Endothelial cell of umbilical vein (primary cell): ENCODE results near the gene ZDHHC5. TPM values are rescaled to one million over a fixed set of nuclear protein-coding genes. Genes with fewer than 3 reads are reported as not detected.

Experiments used
- BruUV-seq: library from RNA; stranded (reverse); fragments of 400-500 nt; replicated peaks from 2 replicates; lab custom pipeline; 2021; lab: Mats Ljungman, UMichigan
- CTCF ChIA-PET: fragments of 300-600, 350-600 bp; sonication (Branson Sonifier 250); formaldehyde crosslinking; loops from one replicate; lab custom pipeline; 2021; ENCODE audit warnings: antibody characterized with exemption, inconsistent platforms; lab: Charles Lee
- POLR2A ChIA-PET: fragments of 300-600, 350-600 bp; sonication (Branson Sonifier 250); formaldehyde crosslinking; loops from one replicate; lab custom pipeline; 2021; ENCODE audit warnings: antibody characterized with exemption, inconsistent platforms; lab: Charles Lee
- DNase-seq: peaks from one replicate; pipeline ENCODE4 v3.0.0-alpha.2; 2011; ENCODE audit warnings: low read depth, low spot score
- FAIRE-seq: peaks from 2 replicates; lab custom pipeline; 2011; peaks lifted over from hg19 to GRCh38; lab: Jason Lieb, UNC
- H2AFZ ChIP-seq: 2 replicates; pipeline ENCODE4 v1.6.0; 2012; ENCODE audit warnings: low read depth, low read length, control low read depth, inconsistent platforms
- H3K27ac ChIP-seq: 2 replicates; pipeline ENCODE4 v1.5.1; 2011; ENCODE audit warnings: low read depth, mild to moderate bottlenecking, control low read depth, low read length, moderate library complexity; ENCODE audit not compliant: insufficient read depth
- H3K27me3 ChIP-seq, 2 experiments: 2 replicates each; pipeline versions ENCODE4 v1.6.0 to v1.6.1; 2011; ENCODE audit warnings: low read length in 2 of 2, mixed read lengths in 1 of 2; ENCODE audit not compliant: control insufficient read depth in 2 of 2, insufficient read depth in 2 of 2
- H3K36me3 ChIP-seq, 2 experiments: 2 replicates in 1 of 2; 3 replicates in 1 of 2; pipeline ENCODE4 v1.5.1; 2011; ENCODE audit warnings: low read length in 2 of 2, mild to moderate bottlenecking in 1 of 2, moderate library complexity in 1 of 2; ENCODE audit not compliant: control insufficient read depth in 2 of 2, insufficient read depth in 2 of 2; ENCODE audit errors: extremely low read depth in 1 of 2
- H3K4me1 ChIP-seq: 3 replicates; pipeline ENCODE4 v1.5.1; 2011; ENCODE audit warnings: mild to moderate bottlenecking, low read length; ENCODE audit not compliant: control insufficient read depth, insufficient read depth; ENCODE audit errors: extremely low read depth
- H3K4me2 ChIP-seq: 2 replicates; pipeline ENCODE4 v1.6.1; 2011; ENCODE audit warnings: low read length, control low read depth, mixed read lengths; ENCODE audit not compliant: insufficient read depth
- H3K4me3 ChIP-seq, 3 experiments: fragments of 200-600 bp in 1 of 3; sonication (generic), shearing (Covaris generic) in 1 of 3; replicated peaks in 1 of 3; 2 replicates each; pipeline ENCODE4 v1.5.1; 2011 to 2016; ENCODE audit warnings: control low read depth in 3 of 3, low read length in 3 of 3, mild to moderate bottlenecking in 2 of 3, inconsistent platforms in 1 of 3, low read depth in 1 of 3, moderate library complexity in 1 of 3; ENCODE audit not compliant: insufficient read depth in 1 of 3
- H3K79me2 ChIP-seq: 2 replicates; pipeline ENCODE4 v1.6.0; 2012; ENCODE audit warnings: low read length, inconsistent platforms; ENCODE audit not compliant: control insufficient read depth, insufficient read depth
- H3K9ac ChIP-seq: replicated peaks from 2 replicates; pipeline ENCODE3; 2011; ENCODE audit warnings: low read length, control low read depth; ENCODE audit not compliant: insufficient read depth; ENCODE audit errors: extremely low read depth
- H3K9me1 ChIP-seq: replicated peaks from 3 replicates; pipeline ENCODE4 v1.6.0; 2011; ENCODE audit warnings: mild to moderate bottlenecking, low read length; ENCODE audit not compliant: control insufficient read depth, insufficient read depth; ENCODE audit errors: extremely low read depth
- H3K9me3 ChIP-seq: replicated peaks from 2 replicates; pipeline ENCODE4 v1.5.1; 2012; ENCODE audit warnings: low read length, inconsistent platforms; ENCODE audit not compliant: control insufficient read depth, insufficient read depth
- H4K20me1 ChIP-seq: replicated peaks from 2 replicates; pipeline ENCODE3; 2011; ENCODE audit warnings: mild to moderate bottlenecking, low read length; ENCODE audit not compliant: control insufficient read depth, insufficient read depth; ENCODE audit errors: extremely low read depth
- CTCF ChIP-seq, 2 donors: IDR thresholded peaks; 1 replicate in 1 of 2; 2 replicates in 1 of 2; pipeline ENCODE4 v1.5.1; 2011; ENCODE audit warnings: low read length in 2 of 2, mild to moderate bottlenecking in 2 of 2, moderate library complexity in 2 of 2, control low read depth in 1 of 2, inconsistent platforms in 1 of 2, low read depth in 1 of 2; ENCODE audit not compliant: insufficient read depth in 1 of 2; ENCODE audit errors: extremely low read depth in 1 of 2
- EZH2 ChIP-seq: IDR thresholded peaks from 2 replicates; pipeline ENCODE4 v1.6.1; 2012; ENCODE audit warnings: borderline replicate concordance, low read depth, mild to moderate bottlenecking, moderate library complexity, low read length, inconsistent platforms; ENCODE audit not compliant: severe bottlenecking
- FOS ChIP-seq: IDR thresholded peaks from 2 replicates; pipeline ENCODE4 v1.6.1; 2011; ENCODE audit warnings: mild to moderate bottlenecking, low read length, moderate library complexity, borderline replicate concordance; ENCODE audit not compliant: insufficient read depth
- JUN ChIP-seq: IDR thresholded peaks from 2 replicates; pipeline ENCODE4 v1.6.1; 2011; ENCODE audit warnings: borderline replicate concordance, low read depth; ENCODE audit not compliant: insufficient read length, insufficient read depth
- MYC ChIP-seq: IDR thresholded peaks from one replicate; pipeline ENCODE4 v1.6.1; 2011; ENCODE audit warnings: mild to moderate bottlenecking, low read depth, low read length
- POLR2A ChIP-seq: IDR thresholded peaks from 2 replicates; pipeline ENCODE4 v1.6.1; 2012; ENCODE audit warnings: low read depth, mild to moderate bottlenecking, control low read depth, low read length
- POLR2AphosphoS5 ChIP-seq: IDR thresholded peaks from 2 replicates; pipeline ENCODE4 v1.6.1; 2012; ENCODE audit warnings: low read depth, mild to moderate bottlenecking, control low read depth, low read length, moderate library complexity; ENCODE audit not compliant: insufficient read depth
- dilution Hi-C: fragments of 300-500 bp; cut with MboI; formaldehyde crosslinking; loops from one replicate; pipeline ENCODE4 v1.15.0; 2019; ENCODE audit warnings: low sequenced_read_pairs; ENCODE audit not compliant: extremely low pct_ligation_motif_present
- intact Hi-C: fragments of 100-400 bp; cut with micrococcal nuclease; formaldehyde crosslinking; loops from one replicate; pipeline ENCODE4 v1.10.0; 2022
- polyA plus RNA-seq, 4 experiments: library from polyadenylated mRNA; depleted of rRNA in 3 of 4; stranded (reverse) in 3 of 4; unstranded in 1 of 4; fragments of >200 nt; gene quantifications; 2 replicates each; pipeline versions ENCODE4 v1.2.1 to v1.2.3, GENCODE V29; 2011 to 2012; ENCODE audit warnings: missing spikeins in 1 of 4
- total RNA-seq: library from RNA; stranded (reverse); gene quantifications from 2 replicates; pipeline ENCODE4 v1.2.3, GENCODE V29; 2021

Gene ZDHHC5
- total and polyA plus RNA-seq, 2 donors (not counting 3 experiments of a cell fraction or from before 2014, with no cell fraction given), result 52.9 to 67.4 TPM

- Histone ChIP-seq H3K27ac (no peak overlapping the region), H3K27me3 (peaks cover 0 to 2% of the 10 kb centered on the region in 2 experiments), H3K79me2 (peaks cover 18% of the 10 kb centered on the region), H3K9ac (peak overlapping the region; percentile 89), H3K4me1 (peaks cover 24% of the 10 kb centered on the region), H3K4me3 (peak overlapping the region; percentile 55 to 87 (median 74)), H3K9me1 (no peaks in the 10 kb centered on the region), H3K9me3 (no peaks in the 10 kb centered on the region), H3K36me3 (no peaks in the 10 kb centered on the region), H2AFZ (no peak overlapping the region), H3K4me2 (peak overlapping the region; percentile 92), H4K20me1 (no peaks in the 10 kb centered on the region)
- peak; percentile 42 for DNase-seq
- TF ChIP-seq MYC (no peak), FOS (no peak), EZH2 (no peak), JUN (no peak), POLR2A (no peak), POLR2AphosphoS5 (no peak), CTCF (IDR thresholded peaks at IDR 0.05; ENCODE audit: extremely low read depth in 1 of 2, insufficient read depth in 1 of 2, low read depth in 1 of 2, low read length in 2 of 2) (peak in 1 of 2 donors; percentile 16)
- dilution Hi-C loops, result no loop called here
- CTCF ChIA-PET, result interaction anchor here (0.9 to 4.2 kb wide), 13 partner anchors 13 to 294 kb away, joined by 3 to 154 read pairs (median 4); partner anchors contain the start of genes RTN4RL2, TIMM10 and UBE2L6
- POLR2A ChIA-PET, result interaction anchor here (0.6 kb wide), 1 partner anchor 367 kb away, joined by 3 read pairs; no protein-coding TSS in a partner anchor
- no TSS peak for BruUV-seq
- peak; percentile 48 for FAIRE-seq
- intact Hi-C loops, result loop anchor here (2.0 kb wide), 1 partner anchor 215 kb away; no protein-coding TSS in a partner anchor
Measured at GRCh38 chr11:57639321-57640067, 28.4 kb upstream of the ZDHHC5 start.
